GM18505 (cell line): ENCODE results near the gene TMEM131.

Experiments
- ATAC-seq: cut with Tn5 transposase; IDR thresholded peaks from one replicate; pipeline ENCODE4 v1.9.1; 2021; ENCODE audit not compliant: unreplicated experiment
- POLR2A ChIP-seq: IDR thresholded peaks from 4 replicates; pipeline ENCODE4 v1.6.1; 2011; ENCODE audit warnings: borderline replicate concordance; ENCODE audit not compliant: insufficient read depth, insufficient read length; ENCODE audit errors: extremely low read depth

The TMEM131 gene

DNA sequence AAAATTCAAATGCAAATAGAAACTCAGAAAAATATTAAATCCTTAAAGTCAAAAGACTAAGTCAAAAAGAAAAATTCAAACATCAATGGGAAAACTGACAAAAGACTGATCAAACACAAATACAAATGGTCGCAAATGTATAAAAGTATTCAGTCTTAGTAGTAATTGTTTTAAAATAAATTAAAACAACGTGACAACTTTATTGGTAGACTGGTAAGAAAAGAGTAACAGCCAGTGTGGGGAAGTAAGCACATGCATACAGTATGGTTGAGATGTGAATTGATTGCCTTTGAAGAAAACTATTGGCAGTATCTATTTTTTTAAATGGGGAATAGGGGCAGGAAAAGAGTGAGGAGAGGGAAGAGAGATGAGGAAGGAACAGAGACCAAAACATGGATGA, 9.8 kb downstream of the TMEM131 start:
- no peak for ATAC-seq
- TF ChIP-seq POLR2A = no peak

- TF ChIP-seq POLR2A = no peak
- no peak for ATAC-seq
These were observed 12.1 kb downstream of the TMEM131 start for GRCh38 chr2:97983698-97984097.

DNA sequence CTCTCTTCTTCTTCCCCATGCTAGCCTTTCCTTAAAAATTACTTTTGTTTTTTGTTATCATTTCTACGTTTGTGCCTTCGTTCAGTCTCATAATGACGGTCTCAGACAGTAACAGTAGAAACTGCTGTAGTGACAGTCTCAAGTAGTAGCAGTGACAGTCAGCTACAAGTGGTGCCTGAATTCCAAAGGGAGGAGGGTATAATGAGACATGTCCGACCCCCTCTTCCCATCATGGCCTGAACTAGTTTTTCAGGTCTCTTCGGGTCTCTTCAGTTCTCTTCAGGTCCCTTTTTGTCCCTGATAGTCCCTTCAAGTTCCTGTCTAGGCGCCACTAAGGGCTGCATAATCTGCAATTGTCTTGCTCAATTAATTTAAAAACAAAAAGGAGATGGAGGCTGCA, 12.6 kb downstream of the TMEM131 start:
- no peak for ATAC-seq

DNA sequence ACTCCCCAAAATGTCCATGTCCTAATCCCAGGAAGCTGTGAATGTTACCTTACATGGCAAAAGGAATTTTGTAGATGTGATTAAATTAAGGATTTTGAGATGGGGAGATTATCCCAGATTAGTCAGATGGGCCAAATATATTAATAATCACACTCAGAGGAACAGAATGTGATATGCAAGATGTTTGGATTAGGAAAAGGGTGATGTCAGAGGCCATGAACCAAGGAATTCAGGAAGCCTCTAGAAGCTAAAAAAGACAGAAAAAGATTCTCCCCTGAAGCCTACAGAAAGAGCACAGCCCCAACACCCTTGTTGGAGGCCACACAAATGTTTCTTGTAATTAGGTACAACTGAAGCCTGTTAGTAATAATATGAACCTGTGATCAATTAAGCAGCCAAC, 13.1 kb downstream of the TMEM131 start:
- TF ChIP-seq POLR2A = no peak
- no peak for ATAC-seq

More for the DNA sequence above, 12.6 kb downstream of the TMEM131 start:
- no peak for TF ChIP-seq POLR2A

DNA sequence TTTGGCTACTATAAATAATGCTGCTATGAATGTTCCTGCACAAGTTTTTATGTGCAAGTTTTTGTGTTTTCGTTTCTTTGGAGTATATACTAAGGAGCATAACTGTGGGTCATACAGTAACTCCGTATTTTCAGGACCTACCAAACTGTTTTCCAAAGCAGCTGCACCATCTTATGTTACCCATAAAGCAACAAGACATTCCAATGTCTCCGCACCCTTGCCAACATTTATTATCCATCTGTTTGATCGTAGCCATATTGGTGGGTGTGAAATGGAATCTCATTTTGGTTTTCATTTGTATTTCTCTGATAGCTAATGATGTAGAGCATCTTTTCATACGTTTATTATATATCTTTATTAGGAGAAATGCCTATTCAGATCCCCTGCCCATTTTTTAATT, 13.8 kb downstream of the TMEM131 start:
- no peak for TF ChIP-seq POLR2A
- no peak for ATAC-seq

DNA sequence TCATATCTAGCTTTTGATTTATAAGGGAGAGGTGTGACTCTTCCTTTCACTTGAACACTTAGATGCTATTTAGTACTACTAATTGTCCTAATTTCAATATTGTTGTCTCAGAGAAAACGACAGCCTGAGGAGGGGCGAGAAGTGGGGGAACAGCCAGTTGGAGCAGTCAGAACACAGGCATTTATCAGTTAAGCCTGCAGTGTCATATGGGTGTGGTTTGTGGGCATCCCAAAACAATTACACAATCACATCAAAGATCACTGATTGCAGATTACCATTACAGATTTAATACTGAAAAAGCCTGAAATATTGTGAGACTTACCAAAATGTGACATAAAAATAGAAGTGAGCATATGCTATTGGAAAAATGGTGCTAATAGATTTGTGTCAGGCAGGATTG, 15.8 kb downstream of the TMEM131 start:
- ATAC-seq = no peak
- no peak for TF ChIP-seq POLR2A

DNA sequence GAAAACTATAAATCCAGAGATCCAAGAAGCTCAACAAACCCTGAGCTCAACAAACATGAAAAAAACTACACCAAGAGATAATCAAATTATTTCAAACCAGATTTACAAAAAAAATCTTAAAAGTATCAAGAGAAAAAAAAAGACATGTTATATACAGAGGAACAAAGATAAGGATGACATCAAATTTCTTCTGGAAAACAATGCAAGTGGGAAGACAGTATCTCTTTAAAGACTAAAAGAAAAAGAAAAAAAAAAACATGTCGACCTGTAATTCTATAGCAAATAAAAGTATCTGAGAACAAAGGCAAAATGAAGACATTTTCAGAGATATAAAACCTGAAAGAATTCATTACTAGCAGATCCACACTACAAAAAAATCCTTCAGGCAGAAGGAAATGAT, 21.3 kb downstream of the TMEM131 start:
- ATAC-seq = no peak
- TF ChIP-seq POLR2A = no peak

- TF ChIP-seq POLR2A = no peak
- no peak for ATAC-seq
These were observed 25.3 kb downstream of the TMEM131 start for GRCh38 chr2:97970293-97971060.

- no peak for ATAC-seq
- TF ChIP-seq POLR2A = no peak
These were observed 26.4 kb downstream of the TMEM131 start for GRCh38 chr2:97969081-97970067.

- ATAC-seq = no peak
- TF ChIP-seq POLR2A = no peak
These were observed 27.7 kb downstream of the TMEM131 start for GRCh38 chr2:97967931-97968627.

DNA sequence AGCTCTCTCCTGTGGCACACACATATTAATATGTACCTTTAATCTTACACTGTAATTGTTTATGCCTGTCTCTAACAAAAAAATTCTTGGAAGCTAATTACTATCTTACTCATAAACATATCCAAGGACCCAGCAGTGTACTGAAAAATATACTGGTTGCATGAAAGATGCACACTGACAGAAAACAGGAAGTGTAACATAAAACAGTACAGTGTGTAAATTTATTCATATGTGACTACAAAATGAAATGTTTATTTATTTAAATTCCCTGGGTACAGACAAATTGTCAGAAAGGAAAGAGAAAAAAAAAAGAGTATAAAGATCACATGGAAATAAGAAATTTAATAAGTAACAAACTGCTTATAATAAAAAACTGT, 28.5 kb downstream of the TMEM131 start:
- TF ChIP-seq POLR2A = no peak
- ATAC-seq = peak; percentile 27

DNA sequence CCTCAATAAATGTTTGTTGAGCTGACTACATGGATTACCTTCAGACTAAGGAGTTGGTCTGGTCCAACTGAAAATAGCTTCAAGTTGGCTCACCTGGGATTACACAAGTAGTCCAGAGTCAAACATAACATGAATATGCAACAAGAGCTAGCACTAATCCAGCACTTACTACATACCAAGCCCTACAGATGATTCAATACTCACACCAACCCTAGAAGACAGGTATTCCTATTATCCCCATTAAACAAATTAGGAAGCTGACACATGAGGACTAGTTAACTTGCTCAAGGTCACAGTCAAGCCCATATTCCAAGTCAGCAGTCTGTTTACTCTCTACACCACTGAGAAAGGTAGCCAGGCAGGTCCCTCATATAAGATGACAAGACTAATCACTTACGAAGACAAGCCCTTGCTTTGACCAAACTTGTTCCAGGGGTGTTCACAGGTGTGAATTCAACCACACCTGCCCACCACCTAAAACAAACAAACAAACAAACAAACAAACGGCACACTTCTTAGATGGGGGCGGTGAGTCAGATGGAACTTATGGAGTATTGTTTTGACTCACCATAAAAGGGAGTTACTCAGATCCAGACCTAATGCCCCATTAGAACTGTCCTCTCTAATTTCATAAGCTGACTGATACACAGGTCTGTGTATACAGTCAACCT, 29.1 kb downstream of the TMEM131 start:
- TF ChIP-seq POLR2A = no peak
- peak; percentile 61 for ATAC-seq

DNA sequence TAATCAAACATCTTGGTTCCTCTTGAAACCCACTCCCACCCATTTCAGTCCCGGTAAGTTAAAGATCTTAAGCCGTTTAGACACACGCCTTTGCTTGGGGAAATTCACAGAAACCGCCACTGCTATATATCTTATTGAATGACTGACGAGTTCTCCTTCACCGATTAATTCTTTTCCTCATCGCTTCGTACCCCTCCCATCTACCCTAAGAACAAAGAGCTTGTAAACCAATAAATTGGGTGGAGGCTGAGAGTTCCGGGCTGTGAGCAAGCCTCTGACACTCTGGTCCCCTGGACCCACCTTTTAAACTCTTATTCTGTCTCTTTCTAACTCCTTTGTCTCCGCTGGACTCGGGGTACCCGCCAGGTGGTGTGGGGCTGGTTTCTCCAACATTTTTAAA, 30.6 kb downstream of the TMEM131 start:
- no peak for TF ChIP-seq POLR2A

More for the DNA sequence above, 30.6 kb downstream of the TMEM131 start:
- ATAC-seq = no peak
